CD4-positive, alpha-beta T cell (primary cell): ENCODE results near the gene ERMARD. TPM values are rescaled to one million over a fixed set of nuclear protein-coding genes. Genes with fewer than 3 reads are reported as not detected.

Experiments
- ATAC-seq: fragments of 200-7000 bp; cut with Tn5 transposase; one replicate; pipeline ENCODE4 v1.10.0; 2022; ENCODE audit warnings: mild to moderate bottlenecking; ENCODE audit not compliant: poor library complexity
- CTCF ChIA-PET: fragments of 350-600 bp; sonication (Branson Sonifier 250); formaldehyde crosslinking; loops from one replicate; lab custom pipeline; 2021; ENCODE audit warnings: antibody characterized with exemption, inconsistent platforms; lab: Charles Lee
- POLR2A ChIA-PET: fragments of 350-600 bp; sonication (Branson Sonifier 250); formaldehyde crosslinking; loops from one replicate; lab custom pipeline; 2021; ENCODE audit warnings: antibody characterized with exemption, inconsistent platforms; lab: Charles Lee
- DNase-seq, 14 experiments: peaks; one replicate each; pipeline ENCODE4 v3.0.0-alpha.2; 2013 to 2020; ENCODE audit warnings: mixed read lengths in 2 of 14
- H3K27ac ChIP-seq, 2 donors: one replicate each; pipeline versions ENCODE4 v1.5.1 to v1.7.0; 2013; ENCODE audit warnings: low read length in 2 of 2, low read depth in 1 of 2, mild to moderate bottlenecking in 1 of 2
- H3K27me3 ChIP-seq, 2 experiments: 1 replicate in 1 of 2; 2 replicates in 1 of 2; pipeline versions ENCODE4 v1.6.1 to v1.7.0; 2013; ENCODE audit warnings: low read length in 2 of 2, control low read depth in 1 of 2, mild to moderate bottlenecking in 1 of 2, moderate library complexity in 1 of 2; ENCODE audit not compliant: insufficient read depth in 2 of 2, control insufficient read depth in 1 of 2
- H3K36me3 ChIP-seq: one replicate; pipeline ENCODE4 v1.6.1; 2013; ENCODE audit warnings: low read length, control low read depth; ENCODE audit not compliant: insufficient read depth
- H3K4me1 ChIP-seq: one replicate; pipeline ENCODE4 v1.6.1; 2013; ENCODE audit warnings: low read length, control low read depth; ENCODE audit not compliant: insufficient read depth
- H3K4me3 ChIP-seq: one replicate; pipeline ENCODE4 v1.5.1; 2013; ENCODE audit warnings: mild to moderate bottlenecking, low read length, moderate library complexity
- H3K9me3 ChIP-seq, 2 experiments: 1 replicate in 1 of 2; 2 replicates in 1 of 2; pipeline versions ENCODE4 v1.6.1 to v1.7.0; 2013; ENCODE audit warnings: low read length in 2 of 2, mild to moderate bottlenecking in 2 of 2, control low read depth in 1 of 2, moderate library complexity in 1 of 2; ENCODE audit not compliant: control insufficient read depth in 1 of 2, insufficient read depth in 1 of 2
- H3K27ac Mint-ChIP-seq: one replicate; pipeline ENCODE4 v1.8.0; 2020; ENCODE audit warnings: mixed read lengths
- H3K27me3 Mint-ChIP-seq: one replicate; pipeline ENCODE4 v1.8.0; 2021; ENCODE audit warnings: mixed read lengths
- H3K36me3 Mint-ChIP-seq: one replicate; pipeline ENCODE4 v1.8.0; 2021; ENCODE audit warnings: low read depth, mixed read lengths
- H3K4me1 Mint-ChIP-seq: one replicate; pipeline ENCODE4 v1.8.0; 2021; ENCODE audit warnings: low read depth, mixed read lengths
- H3K4me3 Mint-ChIP-seq: one replicate; pipeline ENCODE4 v1.8.0; 2020; ENCODE audit warnings: mild to moderate bottlenecking, mixed read lengths
- H3K9me3 Mint-ChIP-seq: one replicate; pipeline ENCODE4 v1.8.0; 2020; ENCODE audit warnings: mixed read lengths
- CTCF ChIP-seq: fragments of 200-600 bp; IDR thresholded peaks from one replicate; pipeline ENCODE4 v1.8.0; 2022; ENCODE audit warnings: antibody characterized with exemption, mild to moderate bottlenecking
- intact Hi-C, 2 experiments: fragments of 100-400 bp; cut with DNase I in 1 of 2; cut with micrococcal nuclease in 1 of 2; formaldehyde crosslinking; loops; one replicate each; pipeline versions ENCODE4 v1.15.1 to v1.9.0; 2023 to 2025; cut with DNase I, micrococcal nuclease
- total RNA-seq, 174 experiments: library from RNA in 2 of 174; stranded (reverse) in 2 of 174; gene quantifications; one replicate each; pipeline ENCODE4 v1.2.3 and lab custom pipeline; 2021 to 2026

ERMARD gene
- total RNA-seq, 2 experiments from 2014 or later: 24.2 to 26.2 TPM

GRCh38 chr6:169793408-169793807 is 42.0 kb downstream of the ERMARD start:
- no peak overlapping the region for H3K27ac Mint-ChIP-seq
- no peak for TF ChIP-seq CTCF
- no peak overlapping the region for H3K4me3 ChIP-seq

GRCh38 chr6:169794317-169795055 is 43.1 kb downstream of the ERMARD start:
- Histone ChIP-seq H3K27me3 (peaks cover 0 to 4% of the 10 kb centered on the region in 2 experiments), H3K36me3 (no peaks in the 10 kb centered on the region), H3K4me3 (no peak overlapping the region), H3K27ac (no peak overlapping the region), H3K9me3 (no peaks in the 10 kb centered on the region), H3K4me1 (peaks cover 14% of the 10 kb centered on the region)
- ChIA-PET CTCF (no interaction called here), POLR2A (no interaction called here)
- no peak for DNase-seq
- Mint-ChIP-seq H3K27me3 (peaks cover 62% of the 10 kb centered on the region), H3K4me1 (peaks cover 18% of the 10 kb centered on the region), H3K36me3 (no peaks in the 10 kb centered on the region), H3K27ac (no peak overlapping the region), H3K4me3 (no peak overlapping the region), H3K9me3 (no peaks in the 10 kb centered on the region)
- ATAC-seq: no peak
- intact Hi-C loops: no loop called here
- TF ChIP-seq CTCF: no peak

More at GRCh38 chr6:169793408-169793807, 42.0 kb downstream of the ERMARD start:
- H3K4me3 Mint-ChIP-seq: no peak overlapping the region
- no peaks in the 10 kb centered on the region for H3K36me3 Mint-ChIP-seq
- peaks cover 18% of the 10 kb centered on the region for H3K4me1 Mint-ChIP-seq
- Histone ChIP-seq H3K36me3 (no peaks in the 10 kb centered on the region), H3K27ac (no peak overlapping the region), H3K27me3 (no peaks in the 10 kb centered on the region), H3K9me3 (no peaks in the 10 kb centered on the region), H3K4me1 (peaks cover 16% of the 10 kb centered on the region)
- H3K27me3 Mint-ChIP-seq: peaks cover 53% of the 10 kb centered on the region
- no peak for ATAC-seq
- ChIA-PET POLR2A (no interaction called here), CTCF (no interaction called here)
- intact Hi-C loops: no loop called here
- no peak for DNase-seq
- H3K9me3 Mint-ChIP-seq: no peaks in the 10 kb centered on the region

- intact Hi-C loops: no loop called here
- Mint-ChIP-seq H3K4me3 (no peak overlapping the region), H3K9me3 (no peaks in the 10 kb centered on the region), H3K4me1 (peaks cover 12% of the 10 kb centered on the region), H3K27ac (no peak overlapping the region), H3K36me3 (no peaks in the 10 kb centered on the region), H3K27me3 (peaks cover 64% of the 10 kb centered on the region)
- ChIA-PET POLR2A (no interaction called here), CTCF (no interaction called here)
- H3K36me3 ChIP-seq: no peaks in the 10 kb centered on the region
- H3K27me3 ChIP-seq: peaks cover 0 to 8% of the 10 kb centered on the region in 2 experiments
- H3K9me3 ChIP-seq: no peaks in the 10 kb centered on the region
- ATAC-seq (no peak), DNase-seq (no peak)
- H3K27ac ChIP-seq: no peak overlapping the region
- no peak overlapping the region for H3K4me3 ChIP-seq
- TF ChIP-seq CTCF: no peak
- H3K4me1 ChIP-seq: peaks cover 7% of the 10 kb centered on the region
These were observed 43.8 kb downstream of the ERMARD start for GRCh38 chr6:169795196-169795595.
